ENCODE data around the gene OPN1MW3.
"Not testable (repeated sequence)": the region's sequence is repeated elsewhere in the genome, so short reads cannot be mapped to it uniquely, and the experiment has no call there.

GRCh38 chrX:154263072-154263471 is 5.7 kb downstream of the OPN1MW3 start:
- TF ChIP-seq RAD21 (IDR thresholded peaks at IDR 0.05; ENCODE audit: low read length) = not testable (repeated sequence)
- TF ChIP-seq, protein P1, sequence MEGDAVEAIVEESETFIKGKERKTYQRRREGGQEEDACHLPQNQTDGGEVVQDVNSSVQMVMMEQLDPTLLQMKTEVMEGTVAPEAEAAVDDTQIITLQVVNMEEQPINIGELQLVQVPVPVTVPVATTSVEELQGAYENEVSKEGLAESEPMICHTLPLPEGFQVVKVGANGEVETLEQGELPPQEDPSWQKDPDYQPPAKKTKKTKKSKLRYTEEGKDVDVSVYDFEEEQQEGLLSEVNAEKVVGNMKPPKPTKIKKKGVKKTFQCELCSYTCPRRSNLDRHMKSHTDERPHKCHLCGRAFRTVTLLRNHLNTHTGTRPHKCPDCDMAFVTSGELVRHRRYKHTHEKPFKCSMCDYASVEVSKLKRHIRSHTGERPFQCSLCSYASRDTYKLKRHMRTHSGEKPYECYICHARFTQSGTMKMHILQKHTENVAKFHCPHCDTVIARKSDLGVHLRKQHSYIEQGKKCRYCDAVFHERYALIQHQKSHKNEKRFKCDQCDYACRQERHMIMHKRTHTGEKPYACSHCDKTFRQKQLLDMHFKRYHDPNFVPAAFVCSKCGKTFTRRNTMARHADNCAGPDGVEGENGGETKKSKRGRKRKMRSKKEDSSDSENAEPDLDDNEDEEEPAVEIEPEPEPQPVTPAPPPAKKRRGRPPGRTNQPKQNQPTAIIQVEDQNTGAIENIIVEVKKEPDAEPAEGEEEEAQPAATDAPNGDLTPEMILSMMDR (conservative IDR thresholded peaks at IDR 0.05; ENCODE audit: low read depth, low read length) = not testable (repeated sequence)

Data from IMR-90 (cell line).